GM10266 (cell line): Measurements from ENCODE around the gene SMKR1.

Experiments
- DNase-seq: peaks from one replicate; pipeline ENCODE4 v3.0.0; 2012; ENCODE audit errors: extremely low spot score
- CTCF ChIP-seq: IDR thresholded peaks from 2 replicates; pipeline ENCODE4 v1.5.1; 2012; ENCODE audit warnings: mild to moderate bottlenecking, low read depth; ENCODE audit not compliant: control insufficient read depth, insufficient read depth; ENCODE audit errors: missing control alignments

Gene SMKR1

GRCh38 chr7:129482781-129483180 lies 19.6 kb upstream of the SMKR1 start:
- TF ChIP-seq CTCF: no peak
- DNase-seq: no peak

- no peak for DNase-seq
- no peak for TF ChIP-seq CTCF
Measured at GRCh38 chr7:129489491-129489890, 12.8 kb upstream of the SMKR1 start.

GRCh38 chr7:129492391-129492790 lies 9.9 kb upstream of the SMKR1 start:
- no peak for TF ChIP-seq CTCF
- DNase-seq: no peak

- no peak for DNase-seq
Measured at GRCh38 chr7:129493555-129493954, 8.8 kb upstream of the SMKR1 start.

GRCh38 chr7:129494041-129494440 lies 8.3 kb upstream of the SMKR1 start:
- DNase-seq: no peak
- TF ChIP-seq CTCF: no peak

More at GRCh38 chr7:129493555-129493954, 8.8 kb upstream of the SMKR1 start:
- no peak for TF ChIP-seq CTCF

GRCh38 chr7:129495987-129496386 lies 6.3 kb upstream of the SMKR1 start:
- DNase-seq: no peak
- TF ChIP-seq CTCF: no peak

- TF ChIP-seq CTCF: no peak
- DNase-seq: no peak
Measured at GRCh38 chr7:129496653-129497052, 5.7 kb upstream of the SMKR1 start.
